ENCODE measurements around the gene RAB28.

The RAB28 gene

DNA sequence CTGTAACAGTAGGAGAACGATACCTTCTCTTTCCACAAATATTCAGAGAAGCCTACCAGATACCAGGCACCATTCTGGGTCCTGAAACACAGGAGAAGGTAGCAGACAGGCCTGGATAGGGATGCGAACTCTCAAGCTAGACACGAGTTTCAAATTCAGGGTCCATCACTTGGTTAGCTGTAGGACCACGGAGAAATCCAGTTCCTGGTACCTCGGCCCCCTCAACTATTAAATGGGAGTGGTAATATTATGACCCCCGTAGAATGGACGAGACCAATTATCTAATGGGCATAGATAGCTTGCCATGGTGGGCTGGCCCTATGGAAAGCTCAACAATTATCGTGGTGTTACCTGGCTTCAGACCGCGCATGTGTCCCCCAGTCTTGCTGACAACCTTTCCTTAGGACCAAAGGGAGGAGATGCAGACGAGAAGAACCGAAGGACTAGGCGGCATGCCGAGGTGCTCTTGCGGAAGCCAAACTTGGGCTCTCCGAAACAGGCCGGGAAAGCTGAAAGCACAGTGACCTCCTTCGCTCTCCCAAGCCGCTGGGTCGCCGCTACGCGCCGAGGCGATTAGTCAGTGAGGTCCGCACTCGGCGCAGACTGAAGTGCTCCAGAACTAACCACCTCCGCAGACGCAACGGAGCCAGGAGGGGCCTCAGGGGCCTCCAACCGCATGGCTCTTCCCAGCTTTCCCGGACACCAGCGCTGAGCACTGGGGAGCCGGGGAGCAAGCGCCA lies 40.5 kb upstream of the RAB28 start:
- no peak overlapping the region for H3K9ac ChIP-seq (ENCODE audit: low read length)
- no peak overlapping the region for H3K27ac ChIP-seq (ENCODE audit: low read length)
- 0 out of 2 replicates have a peak, but pooled peaks cover 5% of the 10 kb centered on the region for H3K4me1 ChIP-seq (ENCODE audit: low read length)
- no peak overlapping the region for H3K4me3 ChIP-seq (ENCODE audit: low read length)
- peaks cover 15% of the 10 kb centered on the region for H3K27me3 ChIP-seq (replicated peaks; ENCODE audit: insufficient read depth, low read length)
- H3F3A ChIP-seq (ENCODE audit: insufficient read depth, low read length), result no peaks in the 10 kb centered on the region
- H4K20me1 ChIP-seq (ENCODE audit: insufficient read depth, low read length), result no peaks in the 10 kb centered on the region
- no peak for DNase-seq
- TF ChIP-seq EZH2phosphoT487 (IDR thresholded peaks at IDR 0.05; ENCODE audit: low read length), result no peak
- TF ChIP-seq, protein P1, sequence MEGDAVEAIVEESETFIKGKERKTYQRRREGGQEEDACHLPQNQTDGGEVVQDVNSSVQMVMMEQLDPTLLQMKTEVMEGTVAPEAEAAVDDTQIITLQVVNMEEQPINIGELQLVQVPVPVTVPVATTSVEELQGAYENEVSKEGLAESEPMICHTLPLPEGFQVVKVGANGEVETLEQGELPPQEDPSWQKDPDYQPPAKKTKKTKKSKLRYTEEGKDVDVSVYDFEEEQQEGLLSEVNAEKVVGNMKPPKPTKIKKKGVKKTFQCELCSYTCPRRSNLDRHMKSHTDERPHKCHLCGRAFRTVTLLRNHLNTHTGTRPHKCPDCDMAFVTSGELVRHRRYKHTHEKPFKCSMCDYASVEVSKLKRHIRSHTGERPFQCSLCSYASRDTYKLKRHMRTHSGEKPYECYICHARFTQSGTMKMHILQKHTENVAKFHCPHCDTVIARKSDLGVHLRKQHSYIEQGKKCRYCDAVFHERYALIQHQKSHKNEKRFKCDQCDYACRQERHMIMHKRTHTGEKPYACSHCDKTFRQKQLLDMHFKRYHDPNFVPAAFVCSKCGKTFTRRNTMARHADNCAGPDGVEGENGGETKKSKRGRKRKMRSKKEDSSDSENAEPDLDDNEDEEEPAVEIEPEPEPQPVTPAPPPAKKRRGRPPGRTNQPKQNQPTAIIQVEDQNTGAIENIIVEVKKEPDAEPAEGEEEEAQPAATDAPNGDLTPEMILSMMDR (IDR thresholded peaks at IDR 0.05; ENCODE audit: low read length), result no peak
- TF ChIP-seq EZH2 (optimal IDR thresholded peaks at IDR 0.05; ENCODE audit: low read depth, low read length), result no peak
- no peaks in the 10 kb centered on the region for H3K9me2 ChIP-seq (replicated peaks; ENCODE audit: insufficient read depth, low read length)
- no peak overlapping the region for H3K4me2 ChIP-seq (ENCODE audit: low read depth, low read length)
- no peak overlapping the region for H2AFZ ChIP-seq (ENCODE audit: low read length)
- no peaks in the 10 kb centered on the region for H3K36me3 ChIP-seq (replicated peaks; ENCODE audit: insufficient read depth, low read length)
- H3K79me2 ChIP-seq (ENCODE audit: low read length), result no peaks in the 10 kb centered on the region
- no peaks in the 10 kb centered on the region for H3K9me3 ChIP-seq (replicated peaks; ENCODE audit: insufficient read depth, low read length)

DNA sequence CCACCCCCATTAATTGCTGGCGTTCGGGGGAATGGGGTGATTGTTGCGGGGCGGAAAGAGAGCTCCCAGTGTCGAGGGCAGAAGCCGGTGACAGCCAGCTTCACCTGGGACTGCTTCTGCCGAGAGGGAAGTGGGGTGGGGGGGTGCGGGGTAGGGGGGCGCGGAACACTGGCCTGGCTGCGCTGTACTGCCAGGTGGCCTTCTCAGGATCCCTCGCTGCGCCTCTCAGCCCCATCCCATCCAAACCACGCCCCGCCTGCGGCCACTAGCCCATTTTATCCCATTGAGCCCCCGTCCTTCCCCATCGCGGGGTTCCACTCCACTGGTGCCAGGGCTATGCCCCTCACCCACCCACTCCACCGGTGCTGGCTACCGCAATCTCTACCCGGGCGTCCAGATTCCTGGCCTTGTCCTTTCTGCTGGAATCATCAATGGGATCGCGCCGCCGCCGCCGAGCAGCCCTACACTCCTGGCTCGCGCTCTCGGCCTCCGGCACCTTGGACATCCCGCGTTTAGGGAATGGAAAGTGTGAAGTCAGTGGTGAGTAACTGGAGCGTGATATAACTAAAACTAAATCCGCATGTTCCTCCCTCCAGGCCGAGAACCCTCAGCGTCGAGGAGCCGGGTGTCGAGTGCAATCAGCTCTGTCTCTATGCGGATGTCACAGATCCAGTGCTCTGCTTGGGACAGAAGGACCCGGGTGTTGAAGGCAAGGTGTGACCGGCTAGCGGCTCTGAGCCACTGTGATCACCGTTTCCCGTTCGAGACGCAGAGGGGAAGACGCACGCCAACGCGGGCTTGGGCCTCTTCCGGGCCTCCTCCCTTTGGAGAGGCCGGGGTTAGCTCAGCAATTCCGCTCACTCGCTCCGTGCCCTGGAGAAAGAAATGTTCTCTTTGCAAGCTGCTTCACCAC lies 39.7 kb upstream of the RAB28 start:
- 0 out of 2 replicates have a peak, but pooled peaks cover 1% of the 10 kb centered on the region for H3K4me1 ChIP-seq (ENCODE audit: low read length)
- H4K20me1 ChIP-seq (ENCODE audit: insufficient read depth, low read length), result no peaks in the 10 kb centered on the region
- no peaks in the 10 kb centered on the region for H3K79me2 ChIP-seq (ENCODE audit: low read length)
- H3K27me3 ChIP-seq (replicated peaks; ENCODE audit: insufficient read depth, low read length), result peaks cover 8% of the 10 kb centered on the region; the same call in 1 of the 2 replicates
- no peaks in the 10 kb centered on the region for H3K9me3 ChIP-seq (replicated peaks; ENCODE audit: insufficient read depth, low read length)
- DNase-seq, result no peak
- TF ChIP-seq EZH2phosphoT487 (IDR thresholded peaks at IDR 0.05; ENCODE audit: low read length), result no peak
- TF ChIP-seq, protein P1 (IDR thresholded peaks at IDR 0.05; ENCODE audit: low read length), result no peak
- no peak for TF ChIP-seq EZH2 (optimal IDR thresholded peaks at IDR 0.05; ENCODE audit: low read depth, low read length)
- H3K27ac ChIP-seq (ENCODE audit: low read length), result no peak overlapping the region
- H3K4me2 ChIP-seq (ENCODE audit: low read depth, low read length), result no peak overlapping the region
- H3K36me3 ChIP-seq (replicated peaks; ENCODE audit: insufficient read depth, low read length), result no peaks in the 10 kb centered on the region
- no peak overlapping the region for H2AFZ ChIP-seq (ENCODE audit: low read length)
- no peak overlapping the region for H3K4me3 ChIP-seq (ENCODE audit: low read length)
- no peak overlapping the region for H3K9ac ChIP-seq (ENCODE audit: low read length)
- H3F3A ChIP-seq (ENCODE audit: insufficient read depth, low read length), result no peaks in the 10 kb centered on the region
- no peaks in the 10 kb centered on the region for H3K9me2 ChIP-seq (replicated peaks; ENCODE audit: insufficient read depth, low read length)

DNA sequence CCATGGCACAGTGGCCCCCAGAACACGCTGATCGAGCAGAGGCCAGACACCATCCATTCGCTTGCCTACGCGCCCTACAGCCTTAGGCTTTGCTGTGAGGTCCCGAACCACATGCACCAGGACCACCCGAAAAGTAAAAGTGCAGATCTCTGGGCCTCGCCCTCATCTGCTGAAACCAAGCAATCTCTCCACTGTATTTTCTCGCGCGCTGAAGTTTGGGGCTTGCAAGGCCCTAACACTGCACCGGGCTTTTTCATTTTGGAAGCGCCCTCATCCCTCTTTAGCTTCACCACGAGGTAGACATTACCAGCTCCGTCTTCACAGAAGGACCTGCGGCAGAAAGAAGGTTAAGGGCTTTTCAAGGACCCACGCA lies 39.0 kb upstream of the RAB28 start:
- H3K27me3 ChIP-seq (replicated peaks; ENCODE audit: insufficient read depth, low read length), result peaks cover 8% of the 10 kb centered on the region; the same call in 1 of the 2 replicates
- H3K36me3 ChIP-seq (replicated peaks; ENCODE audit: insufficient read depth, low read length), result no peaks in the 10 kb centered on the region
- no peaks in the 10 kb centered on the region for H3K9me2 ChIP-seq (replicated peaks; ENCODE audit: insufficient read depth, low read length)
- no peak overlapping the region for H3K4me3 ChIP-seq (ENCODE audit: low read length)
- H3K4me1 ChIP-seq (ENCODE audit: low read length), result no peaks in the 10 kb centered on the region
- no peak overlapping the region for H2AFZ ChIP-seq (ENCODE audit: low read length)
- no peaks in the 10 kb centered on the region for H3K79me2 ChIP-seq (ENCODE audit: low read length)
- no peak overlapping the region for H3K4me2 ChIP-seq (ENCODE audit: low read depth, low read length)
- no peak for DNase-seq
- H3K9me3 ChIP-seq (replicated peaks; ENCODE audit: insufficient read depth, low read length), result no peaks in the 10 kb centered on the region
- H3K9ac ChIP-seq (ENCODE audit: low read length), result no peak overlapping the region
- no peaks in the 10 kb centered on the region for H3F3A ChIP-seq (ENCODE audit: insufficient read depth, low read length)
- no peak overlapping the region for H3K27ac ChIP-seq (ENCODE audit: low read length)
- no peak for TF ChIP-seq EZH2phosphoT487 (IDR thresholded peaks at IDR 0.05; ENCODE audit: low read length)
- TF ChIP-seq, protein P1 (IDR thresholded peaks at IDR 0.05; ENCODE audit: low read length), result no peak
- TF ChIP-seq EZH2 (optimal IDR thresholded peaks at IDR 0.05; ENCODE audit: low read depth, low read length), result no peak
- no peaks in the 10 kb centered on the region for H4K20me1 ChIP-seq (ENCODE audit: insufficient read depth, low read length)

Data from MM.1S (cell line).